NB4 (cell line): ENCODE data around the gene PIERCE2.
"Not testable (repeated sequence)": the region's sequence is repeated elsewhere in the genome, so short reads cannot be mapped to it uniquely, and the experiment has no call there.

Experiments used
- DNase-seq: peaks from one replicate; pipeline ENCODE4 v3.0.0; 2010; ENCODE audit warnings: low read depth
- H3K4me3 ChIP-seq: one replicate; pipeline ENCODE4 v1.5.1; 2011; ENCODE audit warnings: mild to moderate bottlenecking, low read depth, low read length, moderate library complexity
- MYC ChIP-seq: IDR thresholded peaks from 2 replicates; pipeline ENCODE4 v1.6.1; 2011; ENCODE audit warnings: low read depth, low read length
- POLR2A ChIP-seq: IDR thresholded peaks from 2 replicates; pipeline ENCODE4 v1.6.1; 2011; ENCODE audit warnings: mild to moderate bottlenecking; ENCODE audit not compliant: insufficient read length; ENCODE audit errors: extremely low read depth
- TF ChIP-seq, protein P1 (sequence below): IDR thresholded peaks from one replicate; pipeline ENCODE4 v1.5.1; 2012; ENCODE audit warnings: low read depth, low read length
- TF ChIP-seq, protein P2 (sequence below): IDR thresholded peaks from 2 replicates; pipeline ENCODE4 v1.6.1; 2011; ENCODE audit warnings: low read depth, low read length

Gene PIERCE2

GRCh38 chr15:55398243-55398642, 10.1 kb upstream of the PIERCE2 start:
- H3K4me3 ChIP-seq, result no peak overlapping the region
- no peak for DNase-seq

GRCh38 chr15:55400050-55400449, 8.2 kb upstream of the PIERCE2 start:
- not testable (repeated sequence) for H3K4me3 ChIP-seq, DNase-seq

More at GRCh38 chr15:55398243-55398642, 10.1 kb upstream of the PIERCE2 start:
- TF ChIP-seq, protein P1, sequence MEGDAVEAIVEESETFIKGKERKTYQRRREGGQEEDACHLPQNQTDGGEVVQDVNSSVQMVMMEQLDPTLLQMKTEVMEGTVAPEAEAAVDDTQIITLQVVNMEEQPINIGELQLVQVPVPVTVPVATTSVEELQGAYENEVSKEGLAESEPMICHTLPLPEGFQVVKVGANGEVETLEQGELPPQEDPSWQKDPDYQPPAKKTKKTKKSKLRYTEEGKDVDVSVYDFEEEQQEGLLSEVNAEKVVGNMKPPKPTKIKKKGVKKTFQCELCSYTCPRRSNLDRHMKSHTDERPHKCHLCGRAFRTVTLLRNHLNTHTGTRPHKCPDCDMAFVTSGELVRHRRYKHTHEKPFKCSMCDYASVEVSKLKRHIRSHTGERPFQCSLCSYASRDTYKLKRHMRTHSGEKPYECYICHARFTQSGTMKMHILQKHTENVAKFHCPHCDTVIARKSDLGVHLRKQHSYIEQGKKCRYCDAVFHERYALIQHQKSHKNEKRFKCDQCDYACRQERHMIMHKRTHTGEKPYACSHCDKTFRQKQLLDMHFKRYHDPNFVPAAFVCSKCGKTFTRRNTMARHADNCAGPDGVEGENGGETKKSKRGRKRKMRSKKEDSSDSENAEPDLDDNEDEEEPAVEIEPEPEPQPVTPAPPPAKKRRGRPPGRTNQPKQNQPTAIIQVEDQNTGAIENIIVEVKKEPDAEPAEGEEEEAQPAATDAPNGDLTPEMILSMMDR, result no peak
- TF ChIP-seq POLR2A (no peak), MYC (no peak)
- TF ChIP-seq, protein P2, sequence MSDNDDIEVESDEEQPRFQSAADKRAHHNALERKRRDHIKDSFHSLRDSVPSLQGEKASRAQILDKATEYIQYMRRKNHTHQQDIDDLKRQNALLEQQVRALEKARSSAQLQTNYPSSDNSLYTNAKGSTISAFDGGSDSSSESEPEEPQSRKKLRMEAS, result no peak

DNA sequence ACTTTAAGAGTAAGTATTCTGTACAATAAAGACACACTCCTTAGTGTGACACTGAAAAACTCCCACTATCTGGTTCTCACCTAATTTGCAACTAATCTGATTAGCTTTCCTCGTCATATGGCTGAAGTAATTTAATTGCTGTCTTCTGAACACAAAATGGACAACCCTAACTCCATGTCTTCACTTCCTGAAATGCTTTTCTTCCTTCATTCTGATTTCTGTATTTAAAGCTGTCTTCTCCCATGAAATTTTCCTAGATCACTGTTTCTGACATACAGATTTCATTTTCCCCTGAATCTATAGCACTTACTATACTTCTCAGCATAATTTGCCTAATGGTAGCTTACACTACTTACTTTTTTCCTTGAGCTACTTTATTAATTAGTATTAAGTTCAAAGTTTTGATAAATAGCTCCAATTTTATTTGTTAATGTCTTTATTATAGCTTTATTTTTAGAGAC, 6.5 kb upstream of the PIERCE2 start:
- TF ChIP-seq, protein P1, result no peak
- no peak for TF ChIP-seq POLR2A
- no peak for TF ChIP-seq MYC
- TF ChIP-seq, protein P2, result no peak

DNA sequence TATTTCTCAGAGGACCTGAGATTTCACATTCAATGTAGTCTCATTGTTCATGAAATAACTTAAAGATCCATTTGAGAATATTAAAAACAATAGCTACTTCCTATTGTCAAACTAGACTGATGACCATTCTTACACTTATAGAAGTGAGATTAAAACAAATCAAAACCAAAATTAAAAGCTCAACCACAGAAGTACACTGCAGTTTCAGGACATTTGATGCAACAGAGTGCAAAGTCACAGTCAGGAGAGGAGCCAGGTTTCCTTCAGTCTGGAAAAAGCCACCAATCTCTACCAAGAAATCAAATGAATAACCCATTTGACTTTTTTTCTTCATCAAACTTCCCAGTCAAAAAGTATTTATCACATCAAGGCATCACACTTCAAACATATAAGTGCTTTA, 5.6 kb upstream of the PIERCE2 start:
- TF ChIP-seq, protein P2, result no peak
- TF ChIP-seq, protein P1, result no peak
- TF ChIP-seq MYC, result no peak
- no peak for TF ChIP-seq POLR2A
- H3K4me3 ChIP-seq, result peak overlapping the region; percentile 42
- DNase-seq, result no peak

More for the DNA sequence above, 6.5 kb upstream of the PIERCE2 start:
- no peak for DNase-seq
- H3K4me3 ChIP-seq, result no peak overlapping the region

DNA sequence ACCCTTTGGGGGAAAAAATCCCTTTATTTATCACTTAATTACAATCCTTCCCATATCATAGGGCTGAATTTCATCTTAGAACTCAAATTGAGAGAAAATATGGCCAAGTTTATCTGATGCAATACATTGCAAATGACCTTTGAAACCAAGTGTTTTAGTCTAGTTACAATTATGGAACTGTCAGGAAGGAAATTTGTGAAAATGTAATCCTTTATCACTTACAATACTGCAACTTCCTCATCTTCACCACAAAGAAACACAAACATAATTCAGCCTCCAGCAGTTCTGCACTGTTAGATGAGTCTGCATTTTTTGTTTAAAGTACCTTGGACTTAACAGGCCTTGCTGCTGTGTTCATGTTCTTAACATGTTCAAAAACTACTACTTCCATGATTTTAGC, 4.8 kb upstream of the PIERCE2 start:
- TF ChIP-seq MYC, result peak; percentile 45; the same call in 1 of the 2 replicates
- TF ChIP-seq, protein P2, result 0 out of 2 replicates have a peak, but pooled peaks have one; percentile 25
- TF ChIP-seq, protein P1, result no peak
- peak overlapping the region; percentile 42 for H3K4me3 ChIP-seq
- peak; percentile 89 for DNase-seq

GRCh38 chr15:55407498-55408011, 740 bp upstream of the PIERCE2 start:
- no peak for DNase-seq
- H3K4me3 ChIP-seq, result peak overlapping the region; percentile 97
- TF ChIP-seq MYC, result no peak
- no peak for TF ChIP-seq POLR2A
- TF ChIP-seq, protein P1, result no peak
- TF ChIP-seq, protein P2, result no peak

DNA sequence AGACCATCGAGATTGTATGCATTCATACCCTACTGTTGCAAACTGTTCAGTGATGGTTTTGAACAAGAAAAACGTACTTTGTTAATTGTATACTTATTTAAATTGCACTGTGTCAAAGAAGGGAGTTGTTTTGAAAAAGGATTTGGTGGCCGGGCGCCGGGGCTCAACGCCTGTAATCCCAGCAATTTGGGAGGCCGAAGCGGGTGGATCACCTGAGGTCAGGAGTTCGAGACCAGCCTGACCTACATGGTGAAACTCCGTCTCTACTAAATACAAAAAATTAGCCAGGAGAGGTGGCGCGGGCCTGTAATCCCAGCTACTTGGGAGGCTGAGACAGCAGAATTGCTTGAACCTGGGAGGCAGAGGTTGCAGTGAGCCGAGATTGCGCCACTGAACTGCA, 681 bp downstream of the PIERCE2 start:
- not testable (repeated sequence) for DNase-seq
- H3K4me3 ChIP-seq, result peak overlapping the region; percentile 70

DNA sequence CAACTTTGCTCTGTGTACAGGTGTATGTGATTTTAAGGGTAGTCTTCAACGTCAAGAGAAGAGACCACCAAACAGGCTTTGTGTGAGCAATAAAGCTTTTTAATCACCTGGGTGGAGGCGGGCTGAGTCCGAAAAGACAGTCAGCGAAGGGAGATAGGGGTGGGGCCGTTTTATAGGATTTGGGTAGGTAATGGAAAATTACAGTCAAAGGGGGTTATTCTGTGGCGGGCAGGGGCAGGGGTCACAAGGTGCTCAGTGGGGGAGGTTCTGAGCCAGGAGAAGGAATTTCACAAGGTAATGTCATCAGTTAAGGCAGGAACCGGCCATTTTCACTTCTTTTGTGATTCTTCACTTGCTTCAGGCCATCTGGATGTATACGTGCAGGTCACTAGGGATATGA, 9.4 kb downstream of the PIERCE2 start:
- not testable (repeated sequence) for DNase-seq, H3K4me3 ChIP-seq
